ENCODE results near the gene CCDC47.

Gene CCDC47

DNA sequence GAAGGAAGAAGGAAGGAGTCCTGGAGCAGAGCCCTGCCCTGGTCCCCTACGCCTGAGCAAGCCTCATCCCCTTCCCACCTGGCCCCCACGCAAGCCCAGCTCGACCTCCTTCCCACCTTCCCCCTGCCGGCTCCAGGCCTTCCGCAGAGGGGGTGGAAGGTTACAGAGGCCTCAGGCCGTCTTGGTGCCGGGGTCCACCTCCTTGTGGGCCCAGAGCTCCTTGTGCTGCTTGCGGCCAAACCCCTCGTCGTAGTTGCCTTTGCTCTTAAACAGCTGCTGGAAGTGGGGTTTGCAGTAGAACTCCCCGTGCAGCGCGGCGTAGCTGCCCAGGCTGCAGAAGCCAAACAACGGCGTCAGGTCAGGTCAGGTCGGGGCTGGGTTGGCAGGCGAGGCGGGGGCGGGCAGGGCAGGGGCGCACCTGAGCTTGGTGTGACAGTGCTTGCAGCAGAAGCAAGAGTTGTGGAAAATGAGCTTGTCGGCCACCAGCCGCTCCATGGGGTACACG, 75.0 kb downstream of the CCDC47 start:
- H3K27me3 ChIP-seq (ENCODE audit: control insufficient read depth in 1 of 2, insufficient read depth in 2 of 2, low read length in 2 of 2): no peaks in the 10 kb centered on the region
- H3K4me3 ChIP-seq (ENCODE audit: low read length in 2 of 2): peak overlapping the region in 1 of 2 donors; percentile 29
- no peaks in the 10 kb centered on the region for H3K9me3 ChIP-seq (ENCODE audit: control insufficient read depth in 2 of 2, low read length in 2 of 2)
- peaks cover 6 to 14% of the 10 kb centered on the region in 2 donors for H3K36me3 ChIP-seq (ENCODE audit: control insufficient read depth in 2 of 2, insufficient read depth in 2 of 2, low read length in 2 of 2)
- H3K4me1 ChIP-seq (ENCODE audit: control insufficient read depth, insufficient read depth, low read length): peaks cover 33% of the 10 kb centered on the region
- no peak overlapping the region for H3K9ac ChIP-seq (ENCODE audit: low read length in 2 of 2)
- H3K27ac ChIP-seq (ENCODE audit: low read length): no peak overlapping the region

GRCh38 chr17:63697341-63698286, 75.8 kb downstream of the CCDC47 start:
- Histone ChIP-seq H3K36me3 (ENCODE audit: control insufficient read depth in 2 of 2, insufficient read depth in 2 of 2, low read length in 2 of 2) (peaks cover 8 to 15% of the 10 kb centered on the region in 2 donors), H3K4me1 (ENCODE audit: control insufficient read depth, insufficient read depth, low read length) (peaks cover 33% of the 10 kb centered on the region), H3K27me3 (ENCODE audit: control insufficient read depth in 1 of 2, insufficient read depth in 2 of 2, low read length in 2 of 2) (no peaks in the 10 kb centered on the region), H3K4me3 (ENCODE audit: low read length in 2 of 2) (peak overlapping the region in 1 of 2 donors; percentile 15), H3K9ac (ENCODE audit: low read length in 2 of 2) (no peak overlapping the region), H3K27ac (ENCODE audit: low read length) (peak overlapping the region; percentile 11), H3K9me3 (ENCODE audit: control insufficient read depth in 2 of 2, low read length in 2 of 2) (no peaks in the 10 kb centered on the region)

- peak overlapping the region; percentile 11 for H3K27ac ChIP-seq (ENCODE audit: low read length)
- no peaks in the 10 kb centered on the region for H3K27me3 ChIP-seq (ENCODE audit: control insufficient read depth in 1 of 2, insufficient read depth in 2 of 2, low read length in 2 of 2)
- H3K9ac ChIP-seq (ENCODE audit: low read length in 2 of 2): no peak overlapping the region
- no peaks in the 10 kb centered on the region for H3K9me3 ChIP-seq (ENCODE audit: control insufficient read depth in 2 of 2, low read length in 2 of 2)
- peaks cover 32% of the 10 kb centered on the region for H3K4me1 ChIP-seq (ENCODE audit: control insufficient read depth, insufficient read depth, low read length)
- peaks cover 19 to 26% of the 10 kb centered on the region in 2 donors for H3K36me3 ChIP-seq (ENCODE audit: control insufficient read depth in 2 of 2, insufficient read depth in 2 of 2, low read length in 2 of 2)
- no peak overlapping the region for H3K4me3 ChIP-seq (ENCODE audit: low read length in 2 of 2)
Observed at GRCh38 chr17:63696381-63696961, 76.9 kb downstream of the CCDC47 start.

- Histone ChIP-seq H3K4me3 (ENCODE audit: low read length in 2 of 2) (no peak overlapping the region), H3K4me1 (ENCODE audit: control insufficient read depth, insufficient read depth, low read length) (peaks cover 26% of the 10 kb centered on the region), H3K9ac (ENCODE audit: low read length in 2 of 2) (no peak overlapping the region), H3K27ac (ENCODE audit: low read length) (no peak overlapping the region), H3K9me3 (ENCODE audit: control insufficient read depth in 2 of 2, low read length in 2 of 2) (no peaks in the 10 kb centered on the region), H3K36me3 (ENCODE audit: control insufficient read depth in 2 of 2, insufficient read depth in 2 of 2, low read length in 2 of 2) (peaks cover 25 to 32% of the 10 kb centered on the region in 2 donors), H3K27me3 (ENCODE audit: control insufficient read depth in 1 of 2, insufficient read depth in 2 of 2, low read length in 2 of 2) (no peaks in the 10 kb centered on the region)
Observed at GRCh38 chr17:63695889-63696288, 77.5 kb downstream of the CCDC47 start.
